ENCODE measurements around the gene KCNJ10.
"Not testable (repeated sequence)": the region's sequence is repeated elsewhere in the genome, so short reads cannot be mapped to it uniquely, and the experiment has no call there.

GRCh38 chr1:160111462-160111861, 41.5 kb upstream of the KCNJ10 start:
- TF ChIP-seq HNF1B (CRISPR knock-in tag; IDR thresholded peaks at IDR 0.05); ZKSCAN5 (CRISPR knock-in tag; IDR thresholded peaks at IDR 0.05); PRPF4 (IDR thresholded peaks at IDR 0.05; ENCODE audit: low read depth, low read length, poor library complexity, severe bottlenecking); CTCF (CRISPR knock-in tag; IDR thresholded peaks at IDR 0.05); ADNP (CRISPR knock-in tag; IDR thresholded peaks at IDR 0.05): not testable (repeated sequence)

All from HepG2 (cell line).